OCI-M2 (cell line): ENCODE results near the gene CHST9.
"Not testable (repeated sequence)": the region's sequence is repeated elsewhere in the genome, so short reads cannot be mapped to it uniquely, and the experiment has no call there.

Source experiments
- DNase-seq: peaks from one replicate; lab custom pipeline; 2025; ENCODE audit not compliant: unreplicated experiment; lab: John Stamatoyannopoulos, UW

CHST9 gene

GRCh38 chr18:26941584-26941983 is 243.5 kb downstream of the CHST9 start:
- DNase-seq: no peak

GRCh38 chr18:26940744-26941398 is 244.2 kb downstream of the CHST9 start:
- DNase-seq: no peak

- DNase-seq: no peak
These were observed 253.4 kb downstream of the CHST9 start for GRCh38 chr18:26931659-26932058.

GRCh38 chr18:26930630-26931029 is 254.5 kb downstream of the CHST9 start:
- no peak for DNase-seq

- DNase-seq: no peak
These were observed 256.3 kb downstream of the CHST9 start for GRCh38 chr18:26928670-26929313.

GRCh38 chr18:26927822-26928221 is 257.3 kb downstream of the CHST9 start:
- not testable (repeated sequence) for DNase-seq

GRCh38 chr18:26926066-26926675 is 258.9 kb downstream of the CHST9 start:
- no peak for DNase-seq

- no peak for DNase-seq
These were observed 259.8 kb downstream of the CHST9 start for GRCh38 chr18:26925313-26925712.

GRCh38 chr18:26922313-26922712 is 262.8 kb downstream of the CHST9 start:
- DNase-seq: no peak

GRCh38 chr18:26920644-26921043 is 264.5 kb downstream of the CHST9 start:
- no peak for DNase-seq

GRCh38 chr18:26919627-26920026 is 265.5 kb downstream of the CHST9 start:
- no peak for DNase-seq

GRCh38 chr18:26919201-26919600 is 265.9 kb downstream of the CHST9 start:
- DNase-seq: no peak

GRCh38 chr18:26911840-26912239 is 273.3 kb downstream of the CHST9 start:
- no peak for DNase-seq

- DNase-seq: no peak
These were observed 275.4 kb downstream of the CHST9 start for GRCh38 chr18:26909599-26910290.

- DNase-seq: no peak
These were observed 276.2 kb downstream of the CHST9 start for GRCh38 chr18:26908906-26909305.

- DNase-seq: no peak
These were observed 282.8 kb downstream of the CHST9 start for GRCh38 chr18:26902291-26902690.

GRCh38 chr18:26901020-26901419 is 284.1 kb downstream of the CHST9 start:
- DNase-seq: no peak

GRCh38 chr18:26894426-26894825 is 290.7 kb downstream of the CHST9 start:
- DNase-seq: no peak

- no peak for DNase-seq
These were observed 291.1 kb downstream of the CHST9 start for GRCh38 chr18:26893996-26894395.

GRCh38 chr18:26888259-26888658 is 296.8 kb downstream of the CHST9 start:
- no peak for DNase-seq

GRCh38 chr18:26875040-26875654 is 310.0 kb downstream of the CHST9 start:
- DNase-seq: no peak
